ENCODE results near the gene WWOX.

- no peak for TF ChIP-seq CHD1 (IDR thresholded peaks at IDR 0.05; ENCODE audit: low read depth, low read length)
- TF ChIP-seq CTCF (conservative IDR thresholded peaks at IDR 0.05; ENCODE audit: low read depth, low read length): no peak
- no peak for TF ChIP-seq RFX5 (IDR thresholded peaks at IDR 0.05; ENCODE audit: low read depth, low read length)
These were observed 621.0 kb downstream of the WWOX start for GRCh38 chr16:78720416-78720815.
